Astrocyte (in vitro differentiated cells and primary cell): ENCODE measurements around the gene DIP2C. TPM values are rescaled to one million over a fixed set of nuclear protein-coding genes. Genes with fewer than 3 reads are reported as not detected.

Source experiments
- DNase-seq: peaks from one replicate; pipeline ENCODE4 v3.0.0-alpha.2; 2010; ENCODE audit warnings: low read depth
- FAIRE-seq: peaks from 2 replicates; lab custom pipeline; 2011; peaks lifted over from hg19 to GRCh38; lab: Jason Lieb, UNC
- H2AFZ ChIP-seq: 2 replicates; pipeline ENCODE4 v1.6.0; 2012; ENCODE audit warnings: low read depth, low read length, inconsistent platforms
- H3K27ac ChIP-seq: 2 replicates; pipeline ENCODE4 v1.5.1; 2011; ENCODE audit warnings: low read depth, low read length, inconsistent platforms
- H3K27me3 ChIP-seq: 2 replicates; pipeline ENCODE4 v1.6.0; 2011; ENCODE audit warnings: low read length, inconsistent platforms; ENCODE audit not compliant: insufficient read depth
- H3K36me3 ChIP-seq: 2 replicates; pipeline ENCODE4 v1.5.1; 2011; ENCODE audit warnings: low read length, inconsistent platforms; ENCODE audit not compliant: insufficient read depth
- H3K4me1 ChIP-seq: 2 replicates; pipeline ENCODE4 v1.5.1; 2011; ENCODE audit warnings: low read length, inconsistent platforms; ENCODE audit not compliant: insufficient read depth
- H3K4me2 ChIP-seq: 2 replicates; pipeline ENCODE4 v1.6.0; 2012; ENCODE audit warnings: low read length, inconsistent platforms
- H3K4me3 ChIP-seq: 2 replicates; pipeline ENCODE4 v1.5.1; 2011; ENCODE audit warnings: low read depth, mild to moderate bottlenecking, low read length, inconsistent platforms; ENCODE audit not compliant: insufficient read depth
- H3K79me2 ChIP-seq: 2 replicates; pipeline ENCODE4 v1.6.0; 2012; ENCODE audit warnings: mild to moderate bottlenecking, low read length, inconsistent platforms; ENCODE audit not compliant: insufficient read depth
- H3K9ac ChIP-seq: 2 replicates; pipeline ENCODE4 v1.6.0; 2012; ENCODE audit warnings: mild to moderate bottlenecking, low read length, inconsistent platforms
- H3K9me3 ChIP-seq: 2 replicates; pipeline ENCODE4 v1.5.1; 2012; ENCODE audit warnings: low read depth, mild to moderate bottlenecking, low read length, inconsistent platforms; ENCODE audit not compliant: insufficient read depth
- H4K20me1 ChIP-seq: 2 replicates; pipeline ENCODE4 v1.6.0; 2012; ENCODE audit warnings: low read length, inconsistent platforms; ENCODE audit not compliant: insufficient read depth
- H3K27ac Mint-ChIP-seq: one replicate; pipeline ENCODE4 v1.8.0; 2021; ENCODE audit warnings: mild to moderate bottlenecking, mixed read lengths; ENCODE audit not compliant: unreplicated experiment
- H3K27me3 Mint-ChIP-seq: one replicate; pipeline ENCODE4 v1.8.0; 2021; ENCODE audit warnings: low read depth, mixed read lengths; ENCODE audit not compliant: unreplicated experiment
- H3K36me3 Mint-ChIP-seq: one replicate; pipeline ENCODE4 v1.8.0; 2021; ENCODE audit warnings: low read depth, mixed read lengths; ENCODE audit not compliant: unreplicated experiment
- H3K4me1 Mint-ChIP-seq: one replicate; pipeline ENCODE4 v1.8.0; 2021; ENCODE audit warnings: low read depth, mixed read lengths; ENCODE audit not compliant: unreplicated experiment
- H3K4me3 Mint-ChIP-seq: one replicate; pipeline ENCODE4 v1.8.0; 2021; ENCODE audit warnings: mild to moderate bottlenecking, moderate library complexity, mixed read lengths; ENCODE audit not compliant: unreplicated experiment
- H3K9me3 Mint-ChIP-seq: one replicate; pipeline ENCODE4 v1.8.0; 2021; ENCODE audit warnings: mild to moderate bottlenecking, mixed read lengths; ENCODE audit not compliant: unreplicated experiment
- CTCF ChIP-seq: IDR thresholded peaks from 2 replicates; pipeline ENCODE4 v1.5.1; 2011; ENCODE audit warnings: low read depth, mild to moderate bottlenecking, inconsistent platforms, low read length, moderate library complexity; ENCODE audit not compliant: insufficient read depth
- EZH2 ChIP-seq: IDR thresholded peaks from 2 replicates; pipeline ENCODE4 v1.6.1; 2012; ENCODE audit warnings: mild to moderate bottlenecking, low read length, inconsistent platforms; ENCODE audit not compliant: insufficient read depth
- total RNA-seq: library from RNA; stranded (reverse); gene quantifications from 2 replicates; pipeline ENCODE4 v1.2.1, GENCODE V29; 2021

The DIP2C gene
- total RNA-seq, 1 donor from 2014 or later = 27.3 TPM

GRCh38 chr10:569961-570627, 119.4 kb downstream of the DIP2C start:
- no peak overlapping the region for H3K27ac Mint-ChIP-seq
- H3K27me3 Mint-ChIP-seq = no peaks in the 10 kb centered on the region
- no peak for DNase-seq
- Histone ChIP-seq H3K4me2 (no peak overlapping the region), H3K27ac (no peak overlapping the region), H3K36me3 (no peaks in the 10 kb centered on the region), H3K4me3 (no peak overlapping the region), H3K79me2 (peaks cover 92% of the 10 kb centered on the region), H3K9me3 (no peaks in the 10 kb centered on the region), H3K4me1 (no peaks in the 10 kb centered on the region), H4K20me1 (peaks cover 92% of the 10 kb centered on the region), H2AFZ (no peak overlapping the region), H3K27me3 (no peaks in the 10 kb centered on the region), H3K9ac (no peak overlapping the region)
- no peak for FAIRE-seq
- peaks cover 5% of the 10 kb centered on the region for H3K9me3 Mint-ChIP-seq
- H3K36me3 Mint-ChIP-seq = peaks cover 9% of the 10 kb centered on the region
- no peak for TF ChIP-seq CTCF
- no peak for TF ChIP-seq EZH2
- H3K4me3 Mint-ChIP-seq = no peak overlapping the region
- peaks cover 40% of the 10 kb centered on the region for H3K4me1 Mint-ChIP-seq

GRCh38 chr10:568848-569247, 120.6 kb downstream of the DIP2C start:
- H3K4me3 Mint-ChIP-seq = no peak overlapping the region
- H3K27ac Mint-ChIP-seq = no peak overlapping the region
- H3K27me3 ChIP-seq = no peaks in the 10 kb centered on the region
- H3K27me3 Mint-ChIP-seq = no peaks in the 10 kb centered on the region
- TF ChIP-seq CTCF = no peak
- no peak for TF ChIP-seq EZH2
- H3K79me2 ChIP-seq = peaks cover 92% of the 10 kb centered on the region
- no peak for FAIRE-seq
- H3K4me1 Mint-ChIP-seq = peaks cover 41% of the 10 kb centered on the region
- peaks cover 5% of the 10 kb centered on the region for H3K9me3 Mint-ChIP-seq
- H3K4me1 ChIP-seq = no peaks in the 10 kb centered on the region
- no peak overlapping the region for H3K4me2 ChIP-seq
- peaks cover 6% of the 10 kb centered on the region for H3K9me3 ChIP-seq
- H3K27ac ChIP-seq = no peak overlapping the region
- no peaks in the 10 kb centered on the region for H3K36me3 ChIP-seq
- no peak overlapping the region for H3K9ac ChIP-seq
- H4K20me1 ChIP-seq = peaks cover 94% of the 10 kb centered on the region
- H3K36me3 Mint-ChIP-seq = peaks cover 11% of the 10 kb centered on the region
- no peak overlapping the region for H2AFZ ChIP-seq
- no peak overlapping the region for H3K4me3 ChIP-seq
- no peak for DNase-seq

GRCh38 chr10:567869-568268, 121.6 kb downstream of the DIP2C start:
- H4K20me1 ChIP-seq = peaks cover 94% of the 10 kb centered on the region
- H3K79me2 ChIP-seq = peaks cover 97% of the 10 kb centered on the region
- H3K4me1 ChIP-seq = no peaks in the 10 kb centered on the region
- DNase-seq = no peak
- H3K27ac ChIP-seq = no peak overlapping the region
- Mint-ChIP-seq H3K36me3 (peaks cover 19% of the 10 kb centered on the region), H3K4me1 (peaks cover 45% of the 10 kb centered on the region), H3K27ac (no peak overlapping the region), H3K27me3 (no peaks in the 10 kb centered on the region), H3K4me3 (no peak overlapping the region), H3K9me3 (peaks cover 14% of the 10 kb centered on the region)
- no peak overlapping the region for H3K9ac ChIP-seq
- H3K4me2 ChIP-seq = no peak overlapping the region
- FAIRE-seq = no peak
- TF ChIP-seq CTCF = no peak
- no peak for TF ChIP-seq EZH2
- no peaks in the 10 kb centered on the region for H3K27me3 ChIP-seq
- H3K36me3 ChIP-seq = no peaks in the 10 kb centered on the region
- peaks cover 6% of the 10 kb centered on the region for H3K9me3 ChIP-seq
- no peak overlapping the region for H2AFZ ChIP-seq
- no peak overlapping the region for H3K4me3 ChIP-seq
